NCI-H2227 treated with DMSO at 0.1 percent for 48 hours (cell line): ENCODE data around the gene NR1H2.
"Not testable (repeated sequence)": the region's sequence is repeated elsewhere in the genome, so short reads cannot be mapped to it uniquely, and the experiment has no call there.

Experiments used
- DNase-seq: peaks from one replicate; lab custom pipeline; 2025; lab: John Stamatoyannopoulos, UW

The NR1H2 gene

GRCh38 chr19:50378863-50379236, 2.6 kb downstream of the NR1H2 start:
- DNase-seq, result no peak

DNA sequence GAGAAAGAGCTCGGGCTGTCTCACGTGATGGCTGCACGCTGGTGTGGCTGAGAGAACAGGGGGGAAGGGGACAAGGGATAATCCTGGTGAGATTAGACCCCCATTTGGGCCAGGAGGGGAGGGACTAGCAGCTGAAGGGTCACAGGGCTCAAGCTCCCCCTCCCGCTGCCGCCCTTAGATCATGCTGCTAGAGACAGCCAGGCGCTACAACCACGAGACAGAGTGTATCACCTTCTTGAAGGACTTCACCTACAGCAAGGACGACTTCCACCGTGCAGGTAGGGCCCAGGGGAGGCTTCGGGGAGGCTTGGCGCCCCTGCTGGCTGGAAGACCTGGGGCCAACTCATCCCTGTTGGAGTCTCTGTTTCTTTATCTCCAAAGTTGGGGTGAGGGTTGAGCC, 3.3 kb downstream of the NR1H2 start:
- no peak for DNase-seq

- DNase-seq, result no peak
These were observed 3.9 kb downstream of the NR1H2 start for GRCh38 chr19:50380137-50380536.

GRCh38 chr19:50380751-50381151, 4.5 kb downstream of the NR1H2 start:
- DNase-seq, result no peak

GRCh38 chr19:50381881-50382729, 5.8 kb downstream of the NR1H2 start:
- DNase-seq, result no peak

DNA sequence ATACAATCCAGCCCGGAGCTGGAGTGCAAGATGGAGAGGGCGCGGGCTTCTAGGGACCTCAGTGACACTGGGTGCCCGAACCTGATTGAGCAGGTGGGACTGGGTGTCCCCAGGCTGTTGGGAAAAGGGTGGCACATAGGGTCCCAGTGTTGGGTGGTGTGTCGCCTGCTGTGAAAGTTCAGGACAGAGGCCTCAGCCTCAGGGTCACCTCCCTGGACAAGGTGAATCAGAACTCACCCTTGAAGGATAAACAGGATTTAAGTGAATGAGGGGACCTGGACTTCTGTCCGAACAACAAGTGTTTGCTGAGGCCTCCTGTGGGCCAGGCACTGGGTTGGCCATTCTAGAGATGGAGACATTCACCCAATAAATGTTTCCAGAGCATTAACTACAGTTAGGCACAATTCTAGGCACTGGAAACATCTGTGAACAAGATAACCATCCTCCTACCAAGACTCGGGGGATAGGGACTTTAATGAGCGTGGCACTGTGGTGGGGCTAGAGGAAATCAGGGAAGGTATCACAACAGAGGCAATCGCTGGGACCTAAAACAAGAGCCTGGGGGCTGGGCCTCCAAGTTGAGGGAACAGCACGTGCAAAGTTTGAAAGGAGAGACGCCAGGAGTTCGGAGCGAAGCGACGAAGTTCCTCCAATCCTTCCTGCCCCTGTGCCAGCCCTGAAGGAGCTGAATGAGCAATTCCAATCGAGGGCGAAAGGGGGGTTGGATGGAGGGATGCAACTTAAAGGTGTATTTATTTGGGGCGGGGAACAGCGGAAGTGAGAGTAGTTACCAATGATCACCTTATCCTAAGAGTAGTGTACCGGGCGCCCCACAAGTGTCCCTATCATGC, 7.0 kb downstream of the NR1H2 start:
- no peak for DNase-seq

DNA sequence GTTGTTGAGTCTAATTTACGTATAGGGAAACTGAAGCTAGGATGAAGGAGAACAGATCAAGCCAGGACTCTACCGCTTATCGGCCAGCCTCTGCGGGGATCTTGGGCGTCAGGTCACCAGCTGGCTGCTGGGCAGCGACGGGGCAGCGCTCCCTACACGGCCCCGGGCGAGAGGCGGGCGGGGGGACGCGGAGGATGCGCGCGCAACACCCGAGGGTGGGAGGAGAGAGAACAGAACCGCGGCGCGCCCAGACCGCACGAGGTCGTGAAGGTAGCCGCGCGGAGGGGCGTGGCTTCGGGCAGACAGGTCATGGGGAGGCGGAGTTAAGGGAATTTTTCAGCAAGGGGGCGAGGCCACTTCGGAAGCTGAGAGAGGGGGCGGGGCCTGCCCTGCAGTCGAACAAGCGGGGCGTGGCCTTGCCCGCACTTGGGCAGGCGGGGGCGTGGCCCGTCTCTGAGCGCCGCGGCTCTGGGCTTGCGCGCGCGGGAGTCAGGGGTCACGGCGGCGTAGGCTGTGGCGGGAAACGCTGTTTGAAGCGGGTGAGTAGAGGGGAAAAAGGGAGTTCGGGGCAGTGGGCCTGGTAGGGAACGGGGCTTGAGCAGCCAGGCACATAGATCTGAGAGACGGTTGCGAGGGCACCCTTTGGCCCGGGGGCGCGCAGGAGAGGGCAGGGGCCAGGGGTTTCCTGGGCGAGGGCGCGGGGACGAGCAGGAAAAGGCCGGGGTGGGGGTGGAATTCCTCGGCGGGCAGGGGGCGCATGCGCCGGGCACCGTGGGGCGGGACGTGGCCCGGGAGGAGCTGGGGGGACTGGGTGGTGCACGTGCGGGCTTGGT, 7.8 kb downstream of the NR1H2 start, which contains the start of gene POLD1:
Gene POLD1 (plus strand): TSS at position 496 of the 833 bp plus-strand sequence. CDS start 14,505 bp downstream, outside the sequence.
- peak; percentile 95 for DNase-seq

DNA sequence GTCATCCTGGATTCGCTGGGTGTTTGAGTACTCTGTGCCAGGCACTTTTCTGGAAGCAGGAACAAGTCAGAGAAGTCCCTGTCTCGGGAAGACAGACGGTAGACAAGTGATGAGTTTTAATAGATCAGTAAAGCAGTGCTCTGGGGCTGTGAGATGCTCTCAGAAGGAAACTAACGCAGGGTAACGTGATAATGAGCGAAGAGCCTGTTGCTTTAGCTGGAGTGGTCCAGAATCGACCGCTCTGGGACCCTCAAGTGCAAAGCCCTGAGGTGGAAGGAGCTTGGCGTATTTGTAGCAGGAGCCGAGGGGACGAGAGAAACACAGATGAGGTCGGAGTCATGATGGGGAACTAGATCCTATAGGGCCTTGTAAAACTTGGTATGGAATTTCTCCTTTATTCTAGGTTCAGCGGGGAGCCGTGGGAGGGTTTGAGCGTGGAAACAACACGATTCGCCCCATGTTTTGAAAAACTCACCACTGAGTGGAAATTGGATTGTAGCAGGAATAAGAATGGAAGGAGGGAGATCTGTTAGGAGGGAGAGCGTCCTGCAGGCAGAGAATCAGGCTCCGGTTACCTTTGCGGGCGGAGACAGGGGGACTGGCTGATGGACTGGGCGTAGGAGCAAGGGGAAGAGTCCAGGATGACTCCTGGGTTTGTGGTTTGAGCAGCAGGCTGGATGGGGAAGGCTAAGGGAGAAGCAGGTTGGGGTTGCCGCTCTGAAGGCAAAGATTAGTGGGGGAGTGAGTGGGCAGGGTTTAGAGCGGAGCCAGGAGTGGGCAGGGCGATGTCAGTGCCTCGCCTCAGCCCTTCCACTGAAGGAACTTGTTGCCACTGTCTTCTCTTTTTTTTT, 8.7 kb downstream of the NR1H2 start:
- peak; percentile 18 for DNase-seq

GRCh38 chr19:50387176-50387867, 11.1 kb downstream of the NR1H2 start:
- DNase-seq, result no peak

- DNase-seq, result no peak
These were observed 11.6 kb downstream of the NR1H2 start for GRCh38 chr19:50387868-50388245.

DNA sequence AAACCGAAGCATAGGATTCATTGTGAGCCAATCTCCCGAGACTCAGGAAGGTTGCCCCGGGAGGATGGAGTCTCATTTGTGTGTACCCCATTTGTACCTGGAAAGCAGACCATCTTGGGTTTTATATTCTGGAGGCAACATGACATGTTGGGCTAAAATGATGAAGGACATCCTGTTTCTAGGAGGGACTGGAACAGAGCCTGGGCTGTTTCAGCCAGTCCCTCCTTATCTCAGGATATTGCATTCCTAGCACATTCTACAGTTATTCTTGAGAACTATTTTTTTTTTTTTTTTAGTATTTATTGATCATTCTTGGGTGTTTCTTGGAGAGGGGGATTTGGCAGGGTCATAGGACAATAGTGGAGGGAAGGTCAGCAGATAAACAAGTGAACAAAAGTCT, 14.0 kb downstream of the NR1H2 start:
- not testable (repeated sequence) for DNase-seq

DNA sequence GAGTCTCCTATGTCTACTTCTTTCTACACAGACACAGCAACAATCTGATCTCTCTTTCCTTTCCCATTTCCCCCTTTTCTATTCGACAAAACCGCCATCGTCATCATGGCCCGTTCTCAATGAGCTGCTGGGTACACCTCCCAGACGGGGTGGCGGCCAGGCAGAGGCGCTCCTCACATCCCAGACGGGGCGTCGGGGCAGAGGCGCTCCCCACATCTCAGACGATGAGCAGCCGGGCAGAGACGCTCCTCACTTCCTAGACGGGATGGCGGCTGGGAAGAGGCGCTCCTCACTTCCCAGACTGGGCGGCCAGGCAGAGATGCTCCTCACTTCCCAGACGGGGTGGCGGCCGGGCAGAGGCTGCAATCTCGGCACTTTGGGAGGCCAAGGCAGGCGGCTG, 14.7 kb downstream of the NR1H2 start:
- DNase-seq, result not testable (repeated sequence)

- no peak for DNase-seq
These were observed 16.5 kb downstream of the NR1H2 start for GRCh38 chr19:50392759-50393158.

GRCh38 chr19:50393589-50393988, 17.3 kb downstream of the NR1H2 start:
- DNase-seq, result no peak

- DNase-seq, result no peak
These were observed 17.8 kb downstream of the NR1H2 start for GRCh38 chr19:50394017-50394416.

- DNase-seq, result no peak
These were observed 22.6 kb downstream of the NR1H2 start for GRCh38 chr19:50398675-50399367.

- DNase-seq, result no peak
These were observed 23.1 kb downstream of the NR1H2 start for GRCh38 chr19:50399368-50399745.

- DNase-seq, result no peak
These were observed 25.6 kb downstream of the NR1H2 start for GRCh38 chr19:50401605-50402450.
